H1 (cell line): ENCODE measurements around the gene ACP6. TPM values are rescaled to one million over a fixed set of nuclear protein-coding genes. Genes with fewer than 3 reads are reported as not detected.

Experiments
- CTCF ChIA-PET: fragments of 300-600 bp; sonication (Branson Sonifier 250); formaldehyde crosslinking; loops from one replicate; lab custom pipeline; 2021; ENCODE audit not compliant: partially characterized antibody; lab: Charles Lee
- POLR2A ChIA-PET: fragments of 300-600 bp; sonication (Branson Sonifier 250); formaldehyde crosslinking; loops from one replicate; lab custom pipeline; 2021; ENCODE audit warnings: inconsistent platforms; ENCODE audit not compliant: partially characterized antibody; lab: Charles Lee
- DNase-seq, 2 experiments: peaks; one replicate each; pipeline versions ENCODE4 v3.0.0 to v3.0.0-alpha.2; 2010 to 2022; ENCODE audit warnings: low spot score in 2 of 2, low read depth in 1 of 2, mixed read lengths in 1 of 2
- FAIRE-seq: peaks from 2 replicates; lab custom pipeline; 2011; peaks lifted over from hg19 to GRCh38; lab: Jason Lieb, UNC
- H2AFZ ChIP-seq: 2 replicates; pipeline ENCODE4 v1.8.1; 2012; ENCODE audit warnings: low read length, inconsistent platforms
- H2AK5ac ChIP-seq: 2 replicates; pipeline ENCODE4 v1.6.1; 2013; ENCODE audit warnings: low read depth, low read length
- H2BK120ac ChIP-seq: replicated peaks from 2 replicates; pipeline ENCODE3; 2013; ENCODE audit warnings: low read depth, low read length, inconsistent platforms
- H2BK12ac ChIP-seq: 2 replicates; pipeline ENCODE4 v1.6.1; 2013; ENCODE audit warnings: low read depth, low read length
- H2BK15ac ChIP-seq: 2 replicates; pipeline ENCODE4 v1.6.1; 2013; ENCODE audit warnings: low read length
- H2BK20ac ChIP-seq: 2 replicates; pipeline ENCODE4 v1.6.1; 2013; ENCODE audit warnings: low read length
- H2BK5ac ChIP-seq: 2 replicates; pipeline ENCODE4 v1.6.1; 2013; ENCODE audit warnings: low read depth, low read length
- H3K14ac ChIP-seq: 2 replicates; pipeline ENCODE4 v1.6.1; 2013; ENCODE audit warnings: inconsistent platforms; ENCODE audit not compliant: insufficient read length
- H3K18ac ChIP-seq: 2 replicates; pipeline ENCODE4 v1.6.1; 2013; ENCODE audit warnings: low read length; ENCODE audit errors: extremely low read depth
- H3K23ac ChIP-seq: 2 replicates; pipeline ENCODE4 v1.6.1; 2013; ENCODE audit warnings: inconsistent platforms; ENCODE audit not compliant: insufficient read length
- H3K23me2 ChIP-seq: 2 replicates; pipeline ENCODE4 v1.6.1; 2013; ENCODE audit warnings: low read depth, low read length
- H3K27ac ChIP-seq: 2 replicates; pipeline ENCODE4 v1.6.1; 2011; ENCODE audit warnings: low read depth, low read length, inconsistent platforms
- H3K27me3 ChIP-seq, 4 experiments: replicated peaks in 1 of 4; 1 replicate in 1 of 4; 2 replicates in 3 of 4; pipeline versions ENCODE4 v1.6.1 to v1.8.1; 2011 to 2013; ENCODE audit warnings: low read length in 3 of 4, mild to moderate bottlenecking in 3 of 4, inconsistent platforms in 2 of 4, mixed read lengths in 2 of 4, moderate library complexity in 1 of 4; ENCODE audit not compliant: control insufficient read depth in 3 of 4, insufficient read depth in 3 of 4; ENCODE audit errors: extremely low read depth in 1 of 4
- H3K36me3 ChIP-seq, 4 experiments: 2 replicates each; pipeline versions ENCODE4 v1.6.1 to v1.8.1; 2011 to 2013; ENCODE audit warnings: mild to moderate bottlenecking in 4 of 4, low read length in 3 of 4, moderate library complexity in 2 of 4, control low read depth in 1 of 4, inconsistent platforms in 1 of 4; ENCODE audit not compliant: insufficient read depth in 4 of 4, control insufficient read depth in 2 of 4
- H3K4ac ChIP-seq: replicated peaks from 2 replicates; pipeline ENCODE3; 2013; ENCODE audit warnings: low read length, low read depth, mixed read lengths, inconsistent platforms; ENCODE audit not compliant: insufficient read length
- H3K4me1 ChIP-seq, 4 experiments: replicated peaks in 1 of 4; 1 replicate in 1 of 4; 2 replicates in 3 of 4; pipeline versions ENCODE4 v1.6.1 to v1.8.1; 2011 to 2013; ENCODE audit warnings: low read length in 3 of 4, inconsistent platforms in 2 of 4, mixed read lengths in 1 of 4; ENCODE audit not compliant: insufficient read depth in 4 of 4, control insufficient read depth in 3 of 4
- H3K4me2 ChIP-seq, 2 experiments: 2 replicates each; pipeline versions ENCODE4 v1.6.1 to v1.8.1; 2011 to 2013; ENCODE audit warnings: low read depth in 2 of 2, low read length in 2 of 2, control low read depth in 1 of 2, inconsistent platforms in 1 of 2, mild to moderate bottlenecking in 1 of 2; ENCODE audit not compliant: insufficient read depth in 1 of 2
- H3K4me3 ChIP-seq, 4 experiments: fragments of 200-600, 300-600 bp in 1 of 4; sonication (generic), shearing (Covaris generic), sonication (Bioruptor Twin) in 1 of 4; 2 replicates each; pipeline versions ENCODE4 v1.5.1 to v1.8.1; 2011 to 2016; ENCODE audit warnings: low read length in 4 of 4, low read depth in 3 of 4, control low read depth in 2 of 4, inconsistent platforms in 2 of 4, mild to moderate bottlenecking in 2 of 4, mixed read lengths in 1 of 4, moderate library complexity in 1 of 4; ENCODE audit not compliant: insufficient read depth in 2 of 4; ENCODE audit errors: extremely low read depth in 1 of 4
- H3K56ac ChIP-seq: replicated peaks from 2 replicates; pipeline ENCODE3; 2013; ENCODE audit warnings: low read depth, mild to moderate bottlenecking, mixed read lengths, low read length, inconsistent platforms; ENCODE audit not compliant: insufficient read length
- H3K79me1 ChIP-seq: 2 replicates; pipeline ENCODE4 v1.6.1; 2013; ENCODE audit warnings: low read depth, low read length, control low read depth
- H3K79me2 ChIP-seq, 2 experiments: 2 replicates each; pipeline versions ENCODE4 v1.6.1 to v1.8.1; 2012 to 2013; ENCODE audit warnings: low read length in 2 of 2, mild to moderate bottlenecking in 2 of 2, inconsistent platforms in 1 of 2; ENCODE audit not compliant: insufficient read depth in 2 of 2, control insufficient read depth in 1 of 2
- H3K9ac ChIP-seq, 4 experiments: replicated peaks in 1 of 4; 1 replicate in 1 of 4; 2 replicates in 3 of 4; pipeline versions ENCODE4 v1.6.1 to v1.8.1; 2011 to 2013; ENCODE audit warnings: low read depth in 3 of 4, low read length in 3 of 4, control low read depth in 2 of 4, mild to moderate bottlenecking in 2 of 4, moderate library complexity in 2 of 4, inconsistent platforms in 1 of 4; ENCODE audit errors: extremely low read depth in 1 of 4
- H3K9me3 ChIP-seq, 2 experiments: 2 replicates each; pipeline versions ENCODE4 v1.6.1 to v1.8.1; 2012 to 2013; ENCODE audit warnings: mild to moderate bottlenecking in 2 of 2, moderate library complexity in 2 of 2, control low read depth in 1 of 2, inconsistent platforms in 1 of 2, low read depth in 1 of 2, low read length in 1 of 2, mixed read lengths in 1 of 2; ENCODE audit not compliant: insufficient read depth in 2 of 2
- H4K20me1 ChIP-seq, 2 experiments: replicated peaks in 1 of 2; 2 replicates each; pipeline versions ENCODE3 to v1.8.1; 2011 to 2013; ENCODE audit warnings: inconsistent platforms in 2 of 2, low read length in 2 of 2, mild to moderate bottlenecking in 1 of 2; ENCODE audit not compliant: insufficient read depth in 2 of 2, control insufficient read depth in 1 of 2
- H4K5ac ChIP-seq: 2 replicates; pipeline ENCODE4 v1.6.1; 2013; ENCODE audit warnings: low read length, low read depth, mixed read lengths, inconsistent platforms; ENCODE audit not compliant: insufficient read length
- H4K8ac ChIP-seq: 2 replicates; pipeline ENCODE4 v1.8.0; 2013; ENCODE audit warnings: mild to moderate bottlenecking, moderate library complexity, low read length, inconsistent platforms; ENCODE audit not compliant: insufficient read depth; ENCODE audit errors: extremely low read depth
- H4K91ac ChIP-seq: replicated peaks from 2 replicates; pipeline ENCODE3; 2013; ENCODE audit warnings: low read length, mixed read lengths, inconsistent platforms; ENCODE audit not compliant: insufficient read length
- BACH1 ChIP-seq: IDR thresholded peaks from 2 replicates; pipeline ENCODE4 v1.6.1; 2012; ENCODE audit warnings: low read length, improper control_type of control experiment
- CBX5 ChIP-seq: fragments of 300-800, 300-1000 bp; sonication (generic); IDR thresholded peaks from 2 replicates; pipeline ENCODE4 v1.7.1; 2016; ENCODE audit warnings: antibody characterized with exemption, low read length, low read depth
- CBX8 ChIP-seq: fragments of 300-800, 300-1000 bp; sonication (generic); IDR thresholded peaks from 2 replicates; pipeline ENCODE4 v1.7.1; 2016; ENCODE audit warnings: low read depth, low read length, borderline replicate concordance
- CEBPB ChIP-seq: IDR thresholded peaks from 2 replicates; pipeline ENCODE4 v1.6.1; 2012; ENCODE audit warnings: low read depth, low read length
- CTCF ChIP-seq, 3 experiments: IDR thresholded peaks; 1 replicate in 2 of 3; 2 replicates in 1 of 3; pipeline versions ENCODE4 v1.5.1 to v1.6.1; 2011; ENCODE audit warnings: low read length in 3 of 3, mild to moderate bottlenecking in 3 of 3, inconsistent platforms in 2 of 3, low read depth in 1 of 3, moderate library complexity in 1 of 3; ENCODE audit not compliant: insufficient read depth in 1 of 3; ENCODE audit errors: control extremely low read depth in 1 of 3
- FOSL1 ChIP-seq: IDR thresholded peaks from 2 replicates; pipeline ENCODE4 v1.6.1; 2011; ENCODE audit warnings: mild to moderate bottlenecking, low read depth, low read length, moderate library complexity; ENCODE audit not compliant: insufficient read depth
- JUND ChIP-seq: IDR thresholded peaks from 2 replicates; pipeline ENCODE4 v1.6.1; 2011; ENCODE audit warnings: mild to moderate bottlenecking, improper control_type of control experiment, low read length
- KDM4A ChIP-seq: IDR thresholded peaks from one replicate; pipeline ENCODE4 v1.7.1; 2012; ENCODE audit warnings: low read depth, mild to moderate bottlenecking, moderate library complexity, low read length, inconsistent platforms; ENCODE audit not compliant: severe bottlenecking
- NRF1 ChIP-seq: IDR thresholded peaks from 2 replicates; pipeline ENCODE4 v1.6.1; 2011; ENCODE audit warnings: mild to moderate bottlenecking, low read depth, low read length, improper control_type of control experiment
- POLR2A ChIP-seq, 2 experiments: IDR thresholded peaks; 1 replicate in 1 of 2; 2 replicates in 1 of 2; pipeline ENCODE4 v1.6.1; 2011; ENCODE audit warnings: low read depth in 2 of 2, low read length in 2 of 2, mild to moderate bottlenecking in 2 of 2; ENCODE audit errors: control extremely low read depth in 1 of 2
- POLR2AphosphoS5 ChIP-seq: IDR thresholded peaks from 2 replicates; pipeline ENCODE4 v1.6.1; 2011; ENCODE audit warnings: low read depth, low read length
- SAP30 ChIP-seq: fragments of 300-600 bp; sonication (generic); IDR thresholded peaks from 2 replicates; pipeline ENCODE4 v1.7.1; 2012; ENCODE audit warnings: low read length, moderate library complexity, mild to moderate bottlenecking, inconsistent platforms; ENCODE audit not compliant: insufficient read depth, insufficient replicate concordance
- SP2 ChIP-seq: IDR thresholded peaks from 2 replicates; pipeline ENCODE4 v1.6.1; 2012; ENCODE audit warnings: mild to moderate bottlenecking, low read length, inconsistent platforms
- WGBS, 2 experiments: shearing (Covaris generic) in 1 of 2; methylation state at CpG; one replicate each; pipeline versions ENCODE4 v1.1.6 to v1.1.7; 2013 to 2015; ENCODE audit warnings: low lambda C conversion rate in 2 of 2, mixed read lengths in 2 of 2, inconsistent platforms in 1 of 2, low coverage in 1 of 2, missing lambda C conversion rate in 1 of 2; ENCODE audit not compliant: insufficient replicate concordance in 2 of 2, insufficient coverage in 1 of 2, insufficient read length in 1 of 2; ENCODE audit errors: extremely low coverage in 1 of 2, missing lambda C conversion rate in 1 of 2; 5-methylcytosine and 5-hydroxymethylcytosine counted together
- polyA plus RNA-seq, 7 experiments: library from polyadenylated mRNA; depleted of rRNA in 3 of 7; stranded (reverse) in 5 of 7; unstranded in 2 of 7; fragments of >200 nt in 5 of 7; fragments of 200-250 nt in 2 of 7; gene quantifications; 1 replicate in 5 of 7; 2 replicates in 1 of 7; 4 replicates in 1 of 7; pipeline versions ENCODE4 v1.2.1 to v1.2.3, GENCODE V29; 2011 to 2013; ENCODE audit warnings: missing spikeins in 2 of 7, mixed read lengths in 2 of 7
- total RNA-seq: library from RNA; stranded (reverse); fragmentation: NEBNext Ultra II Directional; extraction: Animal tissue kit (Norgen Biotek cat#: 25700); gene quantifications from 2 replicates; pipeline ENCODE4 v1.2.1, GENCODE V29; 2021

The ACP6 gene
- total and polyA plus RNA-seq, 2 of the 8 experiments (the other 6 are each of a cell fraction or from before 2014, with no cell fraction given): 11.4 to 17.7 TPM

- no peaks in the 10 kb centered on the region for H3K79me1 ChIP-seq
- H3K9me3 ChIP-seq: no peaks in the 10 kb centered on the region
- no peak overlapping the region for H3K4ac ChIP-seq
- CTCF ChIA-PET: interaction anchor here (1.2 to 3.1 kb wide), 5 partner anchors 14 to 241 kb away, joined by 3 to 19 read pairs (median 4); no protein-coding TSS in a partner anchor
- no peak overlapping the region for H2BK12ac ChIP-seq
- no peaks in the 10 kb centered on the region; a peak in 1 of 7 replicates for H3K27me3 ChIP-seq
- 79% methylated on average over 1 of the region's 1 CpG; no CpG with 5 or more reads in 1 of the 2 experiments for WGBS, 2 experiments
- no peak overlapping the region for H4K5ac ChIP-seq
- H3K27ac ChIP-seq: no peak overlapping the region
- POLR2A ChIA-PET: interaction anchor here (1.0 kb wide), 1 partner anchor 19 kb away, joined by 4 read pairs; the partner anchor contains the start of gene ACP6
- H4K8ac ChIP-seq: no peak overlapping the region
- no peak overlapping the region for H2BK15ac ChIP-seq
- H2BK120ac ChIP-seq: no peak overlapping the region
- H3K23ac ChIP-seq: no peak overlapping the region
- H3K4me2 ChIP-seq: no peak overlapping the region
- H3K56ac ChIP-seq: no peak overlapping the region
- H3K4me1 ChIP-seq: no peaks in the 10 kb centered on the region
- no peak for FAIRE-seq
- no peak overlapping the region for H2BK20ac ChIP-seq
- peaks cover 8 to 39% (median 31%) of the 10 kb centered on the region in 4 experiments for H3K36me3 ChIP-seq
- H3K4me3 ChIP-seq: no peak overlapping the region
- H2AFZ ChIP-seq: no peak overlapping the region
- H3K9ac ChIP-seq: no peak overlapping the region
- no peaks in the 10 kb centered on the region for H3K23me2 ChIP-seq
- no peak overlapping the region for H2AK5ac ChIP-seq
- no peaks in the 10 kb centered on the region for H3K79me2 ChIP-seq
- H3K18ac ChIP-seq: no peak overlapping the region
- DNase-seq: no peak
- no peak overlapping the region for H3K14ac ChIP-seq
- no peak overlapping the region for H2BK5ac ChIP-seq
- H4K20me1 ChIP-seq: no peaks in the 10 kb centered on the region
- H4K91ac ChIP-seq: no peak overlapping the region
- TF ChIP-seq CBX5 (no peak), POLR2AphosphoS5 (no peak), SAP30 (no peak), FOSL1 (no peak), CEBPB (no peak), SP2 (no peak), JUND (no peak), CTCF (IDR thresholded peaks at IDR 0.05; ENCODE audit: control extremely low read depth in 1 of 3, insufficient read depth in 1 of 3, low read depth in 1 of 3, low read length in 3 of 3) (no peak), KDM4A (no peak), BACH1 (no peak), POLR2A (IDR thresholded peaks at IDR 0.05; ENCODE audit: control extremely low read depth in 1 of 2, low read depth in 2 of 2, low read length in 2 of 2) (no peak), CBX8 (no peak), NRF1 (no peak)
These were observed 18.9 kb downstream of the ACP6 start for GRCh38 chr1:147651466-147651865.
